GM12892 (cell line): ENCODE measurements around the gene UBE2K.
"Not testable (repeated sequence)": the region's sequence is repeated elsewhere in the genome, so short reads cannot be mapped to it uniquely, and the experiment has no call there.

Experiments used
- POLR2A ChIP-seq: IDR thresholded peaks from 2 replicates; pipeline ENCODE4 v1.6.1; 2011; ENCODE audit warnings: low read depth, low read length, control low read depth
- POLR2AphosphoS5 ChIP-seq: IDR thresholded peaks from 2 replicates; pipeline ENCODE4 v1.6.1; 2011; ENCODE audit warnings: low read depth, low read length, control low read depth

DNA sequence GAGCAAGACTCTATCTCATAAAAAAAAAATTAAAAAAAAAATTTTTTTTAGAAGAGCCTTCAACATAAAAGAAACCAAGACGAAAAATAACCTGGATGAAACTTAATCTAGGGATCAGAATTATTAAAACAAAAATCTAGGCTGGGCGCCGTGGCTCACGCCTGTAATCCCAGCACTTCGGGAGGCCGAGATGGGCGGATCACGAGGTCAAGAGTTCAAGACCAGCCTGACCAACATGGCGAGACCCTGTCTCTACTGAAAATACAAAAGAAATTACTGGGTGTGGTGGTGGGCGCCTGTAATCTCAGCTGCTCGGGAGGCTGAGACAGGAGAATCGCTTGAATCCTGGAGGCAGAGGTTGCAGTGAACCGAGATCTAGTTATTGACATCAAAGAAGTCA is 95.0 kb downstream of the UBE2K start:
- TF ChIP-seq POLR2AphosphoS5, POLR2A: not testable (repeated sequence)
